HG02885 (cell line): ENCODE results near the gene IMPDH1.
A peak's percentile ranks its signal among the peaks of the same experiment; 100 is the strongest.

Experiments used
- ATAC-seq: cut with Tn5 transposase; IDR thresholded peaks from one replicate; pipeline ENCODE4 v1.9.1; 2021; ENCODE audit warnings: mild to moderate bottlenecking; ENCODE audit not compliant: unreplicated experiment, poor library complexity

The IMPDH1 gene

GRCh38 chr7:128389618-128390329 lies 20.0 kb downstream of the IMPDH1 start:
- no peak for ATAC-seq

GRCh38 chr7:128389085-128389617 lies 20.6 kb downstream of the IMPDH1 start:
- ATAC-seq, result no peak

GRCh38 chr7:128388145-128388485 lies 21.7 kb downstream of the IMPDH1 start:
- no peak for ATAC-seq

GRCh38 chr7:128387216-128388144 lies 22.3 kb downstream of the IMPDH1 start:
- ATAC-seq, result peak; percentile 81

GRCh38 chr7:128385988-128386925 lies 23.5 kb downstream of the IMPDH1 start:
- no peak for ATAC-seq

- no peak for ATAC-seq
These were observed 25.1 kb downstream of the IMPDH1 start for GRCh38 chr7:128384726-128385125.

GRCh38 chr7:128383776-128384175 lies 26.0 kb downstream of the IMPDH1 start:
- ATAC-seq, result no peak

- no peak for ATAC-seq
These were observed 28.5 kb downstream of the IMPDH1 start for GRCh38 chr7:128381161-128381821.

GRCh38 chr7:128380483-128381106 lies 29.2 kb downstream of the IMPDH1 start:
- ATAC-seq, result no peak

GRCh38 chr7:128379900-128380479 lies 29.8 kb downstream of the IMPDH1 start:
- no peak for ATAC-seq

- no peak for ATAC-seq
These were observed 31.1 kb downstream of the IMPDH1 start for GRCh38 chr7:128378637-128379036.

- ATAC-seq, result no peak
These were observed 33.7 kb downstream of the IMPDH1 start for GRCh38 chr7:128376077-128376476.

- ATAC-seq, result no peak
These were observed 35.7 kb downstream of the IMPDH1 start for GRCh38 chr7:128374041-128374440.

GRCh38 chr7:128373606-128374005 lies 36.2 kb downstream of the IMPDH1 start:
- no peak for ATAC-seq

- no peak for ATAC-seq
These were observed 39.3 kb downstream of the IMPDH1 start for GRCh38 chr7:128370491-128370890.

- no peak for ATAC-seq
These were observed 42.8 kb downstream of the IMPDH1 start for GRCh38 chr7:128366986-128367385.

GRCh38 chr7:128366300-128366699 lies 43.5 kb downstream of the IMPDH1 start:
- no peak for ATAC-seq

GRCh38 chr7:128365432-128365831 lies 44.4 kb downstream of the IMPDH1 start:
- ATAC-seq, result no peak
